Activated naive CD4-positive, alpha-beta T cell treated with anti-CD3 and anti-CD28 coated beads, Interleukin-2, amount 50 U/mL, for 24 hours (primary cell): ENCODE results near the gene FAF1.
"Not testable (repeated sequence)": the region's sequence is repeated elsewhere in the genome, so short reads cannot be mapped to it uniquely, and the experiment has no call there.

Experiments
- H3K27ac Mint-ChIP-seq: one replicate; pipeline ENCODE4 v1.8.0; 2021; ENCODE audit warnings: mild to moderate bottlenecking, mixed read lengths
- H3K27me3 Mint-ChIP-seq: one replicate; pipeline ENCODE4 v1.8.0; 2021; ENCODE audit warnings: mixed read lengths
- H3K36me3 Mint-ChIP-seq: one replicate; pipeline ENCODE4 v1.8.0; 2021; ENCODE audit warnings: mixed read lengths
- H3K4me1 Mint-ChIP-seq: one replicate; pipeline ENCODE4 v1.8.0; 2021; ENCODE audit warnings: mixed read lengths
- H3K4me3 Mint-ChIP-seq: one replicate; pipeline ENCODE4 v1.8.0; 2021; ENCODE audit warnings: mild to moderate bottlenecking, mixed read lengths
- H3K9me3 Mint-ChIP-seq: one replicate; pipeline ENCODE4 v1.8.0; 2021; ENCODE audit warnings: mixed read lengths

Gene FAF1

DNA sequence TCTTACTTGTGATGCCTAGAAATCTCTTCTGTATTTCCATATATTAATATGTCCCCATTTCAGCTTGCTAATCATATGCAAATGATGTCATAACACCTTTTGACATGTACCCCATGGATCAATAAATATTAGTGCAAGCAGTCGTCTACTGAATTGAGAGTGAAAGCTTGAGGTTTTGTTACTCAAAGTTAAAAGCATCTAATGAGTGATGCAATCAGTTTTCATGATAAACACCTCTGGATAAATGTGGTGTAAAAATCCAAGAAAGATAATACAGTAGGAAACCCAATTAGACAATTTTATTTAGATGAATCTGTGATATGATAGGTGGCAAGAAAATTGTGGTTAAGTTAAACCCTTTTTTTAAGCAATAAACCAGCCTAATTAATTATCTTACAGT is 395.6 kb downstream of the FAF1 start:
- H3K27ac Mint-ChIP-seq, result no peak overlapping the region
- peaks cover 32% of the 10 kb centered on the region for H3K36me3 Mint-ChIP-seq
- no peaks in the 10 kb centered on the region for H3K4me1 Mint-ChIP-seq
- no peaks in the 10 kb centered on the region for H3K9me3 Mint-ChIP-seq
- H3K4me3 Mint-ChIP-seq, result no peak overlapping the region
- no peaks in the 10 kb centered on the region for H3K27me3 Mint-ChIP-seq

DNA sequence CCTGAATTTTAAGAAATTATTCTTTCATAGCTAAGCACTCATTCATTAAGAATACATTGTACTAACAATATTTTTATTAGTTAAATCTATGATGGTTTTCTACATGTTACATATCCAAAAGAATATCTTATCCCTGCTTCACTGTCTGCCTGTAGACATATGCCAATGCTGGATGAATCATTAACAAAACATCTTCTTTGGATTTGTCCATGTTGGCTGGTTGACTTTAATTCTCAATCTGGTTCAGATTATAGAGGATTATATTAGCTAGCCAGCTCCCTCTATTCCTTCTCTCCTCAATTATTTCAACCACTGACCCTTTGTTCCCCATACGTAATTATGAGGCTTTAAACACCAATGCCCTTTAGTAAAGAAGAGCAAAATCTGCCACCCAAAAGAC is 398.0 kb downstream of the FAF1 start:
- H3K4me3 Mint-ChIP-seq, result no peak overlapping the region
- peaks cover 33% of the 10 kb centered on the region for H3K36me3 Mint-ChIP-seq
- no peak overlapping the region for H3K27ac Mint-ChIP-seq
- no peaks in the 10 kb centered on the region for H3K27me3 Mint-ChIP-seq
- H3K9me3 Mint-ChIP-seq, result no peaks in the 10 kb centered on the region
- no peaks in the 10 kb centered on the region for H3K4me1 Mint-ChIP-seq

DNA sequence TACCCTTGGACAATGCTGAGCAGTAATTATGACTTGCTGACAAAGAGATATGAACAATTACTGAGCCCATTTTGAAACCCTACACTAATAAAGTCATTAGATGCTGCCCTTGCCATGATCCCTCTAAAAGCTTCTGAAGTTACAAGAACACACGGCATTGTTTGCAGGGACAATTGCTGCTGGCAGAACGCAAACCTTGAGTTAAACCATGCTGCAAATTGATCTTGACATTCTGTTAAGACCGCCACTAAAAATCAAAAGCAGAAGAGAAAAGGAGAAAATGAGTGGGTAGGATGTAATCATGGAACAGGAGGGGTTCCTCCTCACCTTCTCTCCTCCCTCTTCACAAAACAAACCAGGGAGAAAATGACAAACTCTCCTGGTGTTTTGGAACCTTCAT is 400.6 kb downstream of the FAF1 start:
- Mint-ChIP-seq H3K9me3 (no peaks in the 10 kb centered on the region), H3K4me3 (no peak overlapping the region), H3K27ac (no peak overlapping the region), H3K27me3 (no peaks in the 10 kb centered on the region), H3K36me3 (peaks cover 25% of the 10 kb centered on the region), H3K4me1 (no peaks in the 10 kb centered on the region)

DNA sequence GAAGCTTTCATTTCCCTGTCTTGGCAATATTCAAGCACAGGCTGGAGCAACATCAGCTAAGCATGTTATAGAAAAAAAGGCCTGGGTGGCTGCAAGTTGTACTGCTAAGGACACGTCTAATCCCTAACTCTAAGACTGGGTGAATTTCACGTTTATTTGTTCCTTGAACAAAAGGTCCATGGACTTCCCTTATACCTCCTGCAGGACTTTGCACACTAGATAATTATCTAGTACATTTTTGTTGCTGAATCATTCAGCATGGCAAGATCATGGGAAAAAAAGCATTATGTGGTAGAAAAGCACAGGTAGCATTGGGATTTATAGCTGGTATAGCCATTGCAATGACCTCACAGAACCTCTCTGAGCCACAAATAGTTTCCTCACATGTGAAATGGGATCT is 406.1 kb downstream of the FAF1 start:
- H3K4me3 Mint-ChIP-seq, result no peak overlapping the region
- no peaks in the 10 kb centered on the region for H3K4me1 Mint-ChIP-seq
- no peaks in the 10 kb centered on the region for H3K9me3 Mint-ChIP-seq
- H3K27ac Mint-ChIP-seq, result no peak overlapping the region
- peaks cover 4% of the 10 kb centered on the region for H3K36me3 Mint-ChIP-seq
- H3K27me3 Mint-ChIP-seq, result no peaks in the 10 kb centered on the region

DNA sequence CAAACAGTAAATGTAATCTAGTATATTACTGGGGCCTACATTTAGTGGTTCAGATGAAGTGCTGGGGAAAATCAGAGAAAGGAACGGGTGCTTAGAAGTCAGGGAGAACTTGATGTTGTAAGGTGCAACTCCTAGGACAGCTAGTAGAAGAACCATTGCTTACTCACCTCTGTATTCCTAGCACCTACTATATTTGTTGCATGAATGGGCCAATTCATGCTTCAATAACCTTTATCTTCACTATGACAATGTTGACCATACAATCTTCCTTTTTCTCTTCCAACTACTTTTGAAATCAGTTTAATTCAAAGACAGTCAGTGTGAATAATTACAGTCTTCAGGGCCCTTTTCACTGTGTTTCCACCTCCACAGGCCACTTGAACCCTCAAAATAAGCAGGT is 411.8 kb downstream of the FAF1 start:
- H3K36me3 Mint-ChIP-seq, result peaks cover 5% of the 10 kb centered on the region
- no peak overlapping the region for H3K27ac Mint-ChIP-seq
- H3K27me3 Mint-ChIP-seq, result no peaks in the 10 kb centered on the region
- no peaks in the 10 kb centered on the region for H3K9me3 Mint-ChIP-seq
- H3K4me3 Mint-ChIP-seq, result no peak overlapping the region
- H3K4me1 Mint-ChIP-seq, result peaks cover 4% of the 10 kb centered on the region

DNA sequence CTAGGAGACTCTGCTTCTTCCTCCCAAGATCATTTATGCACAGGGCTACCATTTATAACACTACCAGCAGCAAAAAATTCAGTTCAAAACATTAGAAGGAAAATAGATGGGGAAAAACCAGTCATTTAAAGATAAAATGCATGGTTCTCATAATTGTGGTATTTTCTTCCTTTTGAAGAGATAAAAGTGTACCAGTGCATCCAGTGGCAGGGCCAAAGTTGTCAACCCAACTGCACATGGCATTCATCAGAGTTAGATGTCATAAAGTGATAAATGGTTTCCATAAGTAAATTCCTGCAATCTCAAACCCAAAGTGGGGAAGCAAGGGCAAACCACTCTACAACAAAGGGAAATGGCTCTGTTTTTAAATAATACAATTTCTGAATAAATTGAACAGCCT is 417.7 kb downstream of the FAF1 start:
- H3K27ac Mint-ChIP-seq, result no peak overlapping the region
- H3K9me3 Mint-ChIP-seq, result no peaks in the 10 kb centered on the region
- no peaks in the 10 kb centered on the region for H3K27me3 Mint-ChIP-seq
- peaks cover 8% of the 10 kb centered on the region for H3K36me3 Mint-ChIP-seq
- peaks cover 4% of the 10 kb centered on the region for H3K4me1 Mint-ChIP-seq
- H3K4me3 Mint-ChIP-seq, result no peak overlapping the region

DNA sequence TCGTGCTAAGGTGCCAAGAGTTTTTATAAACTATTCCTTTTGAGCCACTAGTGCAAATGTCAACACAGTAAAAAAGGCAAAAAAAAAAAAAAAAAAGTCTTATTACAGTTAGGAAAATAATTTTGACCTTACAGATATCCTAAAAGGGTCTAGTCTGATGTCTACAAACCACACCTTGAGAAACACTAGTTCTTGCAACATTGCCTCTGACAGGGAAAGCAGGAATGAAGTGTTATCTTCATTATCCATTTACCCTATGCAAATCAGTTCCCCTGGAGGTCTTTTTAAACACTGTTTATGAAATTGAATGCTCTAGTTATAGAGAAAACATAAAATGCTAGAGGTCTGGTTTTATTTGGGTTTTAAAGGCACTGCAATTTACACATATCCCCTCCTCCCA is 421.6 kb downstream of the FAF1 start:
- H3K4me3 Mint-ChIP-seq, result no peak overlapping the region
- no peaks in the 10 kb centered on the region for H3K27me3 Mint-ChIP-seq
- H3K36me3 Mint-ChIP-seq, result peaks cover 15% of the 10 kb centered on the region
- no peaks in the 10 kb centered on the region for H3K9me3 Mint-ChIP-seq
- no peaks in the 10 kb centered on the region for H3K4me1 Mint-ChIP-seq
- no peak overlapping the region for H3K27ac Mint-ChIP-seq

DNA sequence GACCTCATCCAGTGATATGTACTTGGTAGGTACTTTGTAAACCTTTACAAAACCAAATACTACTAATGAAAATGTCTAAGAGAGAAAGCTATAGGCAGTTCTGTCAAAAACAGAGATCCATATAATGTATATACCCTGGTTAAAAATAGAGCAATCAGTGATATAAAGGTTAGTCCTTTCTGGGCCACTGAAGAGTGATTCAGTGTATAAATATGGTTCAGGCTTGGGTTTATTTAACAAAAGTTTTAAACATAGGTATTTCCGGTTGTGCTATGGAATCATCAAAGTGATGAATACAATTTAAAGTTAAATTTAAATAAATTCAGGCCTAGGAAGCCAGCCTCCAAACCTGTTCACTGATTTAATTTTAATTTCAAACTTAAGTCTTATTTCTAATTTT is 428.5 kb downstream of the FAF1 start:
- Mint-ChIP-seq H3K27ac (no peak overlapping the region), H3K36me3 (peaks cover 39% of the 10 kb centered on the region), H3K9me3 (no peaks in the 10 kb centered on the region), H3K4me3 (no peak overlapping the region), H3K27me3 (no peaks in the 10 kb centered on the region), H3K4me1 (no peaks in the 10 kb centered on the region)

DNA sequence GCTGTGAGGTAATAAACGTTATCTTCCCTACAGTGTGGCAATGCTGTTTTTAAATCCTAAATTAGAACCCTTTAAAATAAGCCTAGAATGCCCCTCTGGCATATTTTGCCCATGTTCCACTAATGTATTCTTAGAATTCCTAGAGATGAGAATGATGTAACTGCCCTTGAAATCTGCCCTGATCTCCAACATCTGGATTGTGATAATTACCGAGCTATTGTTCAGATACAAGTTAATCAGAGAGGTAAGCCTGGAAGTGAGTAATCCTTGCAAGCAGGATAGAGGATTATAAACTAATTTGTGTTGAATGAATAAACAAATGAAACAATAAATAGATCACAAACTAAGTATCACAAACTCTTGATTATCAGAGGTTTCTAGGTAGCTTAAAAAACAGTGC is 429.0 kb downstream of the FAF1 start:
- Mint-ChIP-seq H3K4me3 (no peak overlapping the region), H3K9me3 (no peaks in the 10 kb centered on the region), H3K27me3 (no peaks in the 10 kb centered on the region), H3K27ac (no peak overlapping the region), H3K36me3 (peaks cover 38% of the 10 kb centered on the region), H3K4me1 (no peaks in the 10 kb centered on the region)

DNA sequence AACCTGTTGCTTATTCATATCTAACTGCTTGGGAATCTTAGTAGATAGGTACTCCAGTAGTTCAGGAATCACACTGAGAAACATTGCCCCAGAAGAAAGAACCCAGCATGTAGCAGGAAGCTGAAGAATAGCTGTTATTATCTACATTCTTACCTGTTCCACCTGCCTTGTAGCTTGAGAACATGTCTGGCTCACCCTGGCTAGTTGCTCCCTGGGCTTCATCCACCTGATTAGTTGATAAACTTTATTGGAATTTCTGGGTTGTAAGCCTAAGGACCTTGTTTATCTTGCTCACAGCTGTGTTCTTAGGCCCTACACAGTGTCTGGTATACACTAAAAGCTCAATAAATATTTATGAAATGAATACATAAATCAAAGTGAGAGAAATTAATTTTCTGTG is 430.6 kb downstream of the FAF1 start:
- H3K27me3 Mint-ChIP-seq, result no peaks in the 10 kb centered on the region

DNA sequence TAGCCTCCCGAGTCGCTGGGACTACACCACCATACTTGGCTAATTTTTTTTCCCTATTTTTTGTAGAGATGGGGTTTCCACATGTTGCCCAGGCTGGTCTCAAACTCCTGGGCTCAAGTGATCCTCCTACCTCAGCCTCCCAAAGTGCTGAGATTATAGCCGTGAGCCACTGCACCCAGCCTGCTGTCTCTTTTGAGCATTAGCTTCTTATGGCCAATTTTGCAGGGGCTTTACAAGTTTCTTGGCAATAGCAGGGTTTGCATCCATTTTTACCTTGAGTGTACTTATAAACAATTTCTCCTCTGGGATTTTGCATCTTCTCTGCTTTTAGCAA is 432.1 kb downstream of the FAF1 start:
- H3K4me3 Mint-ChIP-seq, H3K27me3 Mint-ChIP-seq, H3K9me3 Mint-ChIP-seq, H3K4me1 Mint-ChIP-seq, H3K27ac Mint-ChIP-seq: not testable (repeated sequence)
- H3K36me3 Mint-ChIP-seq, result peaks cover 46% of the 10 kb centered on the region

More for the DNA sequence above, 430.6 kb downstream of the FAF1 start:
- Mint-ChIP-seq H3K36me3 (peaks cover 45% of the 10 kb centered on the region), H3K4me1 (no peaks in the 10 kb centered on the region), H3K4me3 (no peak overlapping the region), H3K9me3 (no peaks in the 10 kb centered on the region), H3K27ac (no peak overlapping the region)

DNA sequence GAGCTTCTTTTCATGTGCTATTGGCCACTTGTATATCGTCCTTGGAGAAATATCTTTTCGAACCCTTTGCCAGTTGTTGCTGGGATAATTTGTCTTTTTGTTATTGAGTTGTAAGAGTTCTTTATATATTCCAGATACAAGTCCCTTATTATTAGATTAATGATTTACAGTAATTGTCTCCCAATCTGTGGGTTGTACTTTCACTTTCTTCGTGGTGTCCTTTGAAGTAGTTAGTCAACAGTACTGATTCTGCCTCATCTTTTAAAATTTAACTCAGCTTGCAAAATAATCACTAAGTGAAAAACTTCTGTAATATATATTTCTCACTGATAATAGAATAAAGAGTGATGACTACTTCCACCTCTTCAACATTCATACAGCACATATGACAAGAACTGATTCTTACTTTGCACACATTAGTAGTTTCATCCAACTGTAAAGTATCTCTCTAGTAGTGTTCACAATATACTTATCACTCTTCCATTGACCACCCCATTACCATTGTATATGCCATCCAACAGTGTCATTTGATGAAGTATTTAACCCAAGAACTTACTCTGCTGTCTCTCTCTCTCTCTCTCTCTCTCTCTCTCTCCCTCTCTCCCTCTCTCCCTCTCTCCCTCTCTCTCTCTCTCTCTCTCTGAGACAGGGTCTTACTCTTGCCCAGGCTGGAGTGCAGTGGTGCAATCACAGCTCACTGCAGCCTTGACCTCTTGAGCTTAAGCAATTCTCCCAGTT is 432.6 kb downstream of the FAF1 start:
- H3K27me3 Mint-ChIP-seq, result no peaks in the 10 kb centered on the region
- no peaks in the 10 kb centered on the region for H3K4me1 Mint-ChIP-seq
- H3K4me3 Mint-ChIP-seq, result no peak overlapping the region
- H3K27ac Mint-ChIP-seq, result no peak overlapping the region
- H3K9me3 Mint-ChIP-seq, result no peaks in the 10 kb centered on the region
- H3K36me3 Mint-ChIP-seq, result peaks cover 49% of the 10 kb centered on the region

DNA sequence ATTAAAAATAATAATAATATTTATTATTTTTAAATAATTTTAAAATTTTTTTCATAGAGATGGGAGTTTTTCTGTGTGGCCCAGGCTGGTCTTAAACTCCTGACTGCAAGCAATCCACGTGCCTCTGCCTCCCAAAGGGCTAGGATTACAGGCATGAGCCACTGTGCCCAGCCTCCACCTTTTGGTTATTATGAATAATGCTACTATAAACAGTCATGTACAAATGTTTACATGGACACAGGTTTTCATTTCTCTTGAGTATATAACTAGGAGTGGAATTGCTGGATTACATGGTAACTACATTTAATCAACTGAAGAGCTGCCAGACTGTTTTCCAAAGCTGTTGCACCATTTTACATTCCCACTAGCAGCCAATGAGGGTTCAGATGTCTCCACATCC is 433.6 kb downstream of the FAF1 start:
- H3K36me3 Mint-ChIP-seq, result peaks cover 55% of the 10 kb centered on the region
- H3K4me3 Mint-ChIP-seq, result no peak overlapping the region
- H3K27ac Mint-ChIP-seq, result no peak overlapping the region
- no peaks in the 10 kb centered on the region for H3K4me1 Mint-ChIP-seq
- no peaks in the 10 kb centered on the region for H3K27me3 Mint-ChIP-seq
- H3K9me3 Mint-ChIP-seq, result no peaks in the 10 kb centered on the region

DNA sequence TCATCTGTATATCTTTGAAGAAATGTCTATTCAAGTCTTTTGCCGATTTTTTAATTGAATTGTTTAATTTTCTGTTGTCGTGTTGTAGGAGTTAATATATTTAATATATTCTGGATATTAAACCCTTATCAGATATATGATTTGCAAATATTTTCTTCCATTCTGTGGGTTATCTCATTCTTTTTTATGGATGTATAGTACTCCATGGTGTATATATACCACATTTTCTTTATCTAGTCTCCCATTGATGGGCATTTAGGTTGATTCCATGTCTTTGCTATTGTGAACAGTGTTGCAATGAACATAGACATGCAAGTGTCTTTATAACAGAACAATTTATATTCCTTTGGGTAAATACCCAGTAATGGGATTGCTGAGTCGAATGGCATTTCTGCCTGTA is 436.5 kb downstream of the FAF1 start:
- no peaks in the 10 kb centered on the region for H3K9me3 Mint-ChIP-seq
- H3K4me1 Mint-ChIP-seq, result no peaks in the 10 kb centered on the region
- peaks cover 52% of the 10 kb centered on the region for H3K36me3 Mint-ChIP-seq
- no peaks in the 10 kb centered on the region for H3K27me3 Mint-ChIP-seq
- H3K4me3 Mint-ChIP-seq, result no peak overlapping the region
- H3K27ac Mint-ChIP-seq, result no peak overlapping the region

DNA sequence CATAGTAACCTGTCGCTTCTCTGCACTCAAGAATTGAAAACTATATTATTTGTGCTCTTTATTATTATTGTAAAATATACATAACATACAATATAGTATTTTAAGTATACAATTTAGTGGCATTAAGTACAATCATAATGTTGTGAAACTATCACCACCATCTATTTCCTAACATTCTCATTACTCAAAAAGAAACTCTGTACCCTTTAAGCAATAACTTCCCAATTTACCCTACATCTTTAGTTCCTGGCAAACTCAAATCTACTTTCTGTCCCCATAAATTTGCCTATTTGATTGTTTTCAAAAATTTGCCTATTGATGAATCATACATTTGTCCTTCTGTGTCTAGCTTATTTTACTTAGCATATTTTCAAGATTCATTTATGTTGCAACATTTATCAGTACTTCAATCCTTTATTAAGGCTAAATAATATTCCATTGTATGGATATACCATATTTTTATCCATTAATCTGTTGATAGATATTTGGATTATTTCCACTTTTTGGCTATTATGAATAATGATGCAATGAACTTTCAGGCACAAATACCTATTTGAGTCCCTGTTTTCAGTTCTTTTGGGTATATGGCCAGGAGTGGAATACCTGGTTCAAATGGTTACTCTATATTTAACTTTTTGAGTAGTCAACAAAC is 437.2 kb downstream of the FAF1 start:
- Mint-ChIP-seq H3K27ac (no peak overlapping the region), H3K9me3 (no peaks in the 10 kb centered on the region), H3K36me3 (peaks cover 51% of the 10 kb centered on the region), H3K27me3 (no peaks in the 10 kb centered on the region), H3K4me1 (no peaks in the 10 kb centered on the region), H3K4me3 (no peak overlapping the region)

DNA sequence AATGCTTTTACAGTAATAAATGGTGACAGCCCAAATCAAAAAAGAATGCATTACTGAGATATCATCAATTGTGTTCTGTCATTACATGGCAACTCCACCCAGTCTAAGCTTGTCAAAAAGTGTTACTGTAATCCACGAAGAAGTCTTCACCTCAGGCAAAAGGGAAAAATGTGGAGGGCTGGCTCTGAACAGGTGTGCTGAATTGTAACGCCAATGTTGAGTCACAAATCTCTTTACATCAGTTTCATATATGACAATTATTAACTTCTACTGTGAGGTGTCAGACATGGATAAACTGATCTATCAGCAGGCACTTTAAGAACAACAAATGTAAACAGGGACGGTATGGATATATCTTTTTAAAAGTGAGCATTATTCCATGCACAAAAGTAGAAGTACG is 438.4 kb downstream of the FAF1 start:
- Mint-ChIP-seq H3K4me1 (no peaks in the 10 kb centered on the region), H3K27me3 (no peaks in the 10 kb centered on the region)

DNA sequence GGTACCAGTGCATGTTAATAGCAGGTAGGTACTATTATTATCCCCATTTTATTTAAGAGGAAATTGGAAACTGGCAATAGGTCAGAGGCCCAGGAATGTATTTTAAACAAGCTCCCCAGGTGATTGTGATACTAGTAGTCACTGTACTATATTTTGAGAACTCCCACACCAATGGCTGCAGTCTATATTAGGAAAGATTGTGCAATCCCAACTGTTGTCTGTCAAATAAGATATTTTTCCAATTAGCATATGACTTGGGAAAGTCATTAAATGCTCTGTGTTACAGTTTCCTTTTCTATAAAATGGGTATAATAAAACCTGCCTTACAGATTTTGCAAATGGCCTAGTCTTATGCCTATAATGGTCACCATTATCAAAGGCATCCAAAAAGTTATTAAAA is 442.6 kb downstream of the FAF1 start:
- no peak overlapping the region for H3K4me3 Mint-ChIP-seq
- no peaks in the 10 kb centered on the region for H3K9me3 Mint-ChIP-seq
- H3K4me1 Mint-ChIP-seq, result no peaks in the 10 kb centered on the region
- H3K36me3 Mint-ChIP-seq, result peaks cover 51% of the 10 kb centered on the region
- no peaks in the 10 kb centered on the region for H3K27me3 Mint-ChIP-seq
- no peak overlapping the region for H3K27ac Mint-ChIP-seq

More for the DNA sequence above, 438.4 kb downstream of the FAF1 start:
- no peaks in the 10 kb centered on the region for H3K9me3 Mint-ChIP-seq
- H3K36me3 Mint-ChIP-seq, result peaks cover 47% of the 10 kb centered on the region
- H3K4me3 Mint-ChIP-seq, result no peak overlapping the region
- H3K27ac Mint-ChIP-seq, result no peak overlapping the region
